Esophagus squamous epithelium (tissue), 4 donors: ENCODE measurements around the gene KIF2C.

Experiments
- POLR2A ChIP-seq, 4 donors: fragments of 450-650 bp; IDR thresholded peaks; one replicate each; pipeline ENCODE4 v1.6.1; 2017; ENCODE audit warnings: antibody characterized with exemption in 4 of 4, mild to moderate bottlenecking in 4 of 4, moderate library complexity in 3 of 4
- TF ChIP-seq, protein P1 (sequence below), 6 experiments: fragments of 450-650 bp in 4 of 6; fragments of 200-600 bp in 2 of 6; sonication (generic) in 2 of 6; IDR thresholded peaks; one replicate each; pipeline ENCODE4 v1.5.1; 2016 to 2019; ENCODE audit warnings: antibody characterized with exemption in 6 of 6, mild to moderate bottlenecking in 4 of 6, moderate library complexity in 4 of 6

DNA sequence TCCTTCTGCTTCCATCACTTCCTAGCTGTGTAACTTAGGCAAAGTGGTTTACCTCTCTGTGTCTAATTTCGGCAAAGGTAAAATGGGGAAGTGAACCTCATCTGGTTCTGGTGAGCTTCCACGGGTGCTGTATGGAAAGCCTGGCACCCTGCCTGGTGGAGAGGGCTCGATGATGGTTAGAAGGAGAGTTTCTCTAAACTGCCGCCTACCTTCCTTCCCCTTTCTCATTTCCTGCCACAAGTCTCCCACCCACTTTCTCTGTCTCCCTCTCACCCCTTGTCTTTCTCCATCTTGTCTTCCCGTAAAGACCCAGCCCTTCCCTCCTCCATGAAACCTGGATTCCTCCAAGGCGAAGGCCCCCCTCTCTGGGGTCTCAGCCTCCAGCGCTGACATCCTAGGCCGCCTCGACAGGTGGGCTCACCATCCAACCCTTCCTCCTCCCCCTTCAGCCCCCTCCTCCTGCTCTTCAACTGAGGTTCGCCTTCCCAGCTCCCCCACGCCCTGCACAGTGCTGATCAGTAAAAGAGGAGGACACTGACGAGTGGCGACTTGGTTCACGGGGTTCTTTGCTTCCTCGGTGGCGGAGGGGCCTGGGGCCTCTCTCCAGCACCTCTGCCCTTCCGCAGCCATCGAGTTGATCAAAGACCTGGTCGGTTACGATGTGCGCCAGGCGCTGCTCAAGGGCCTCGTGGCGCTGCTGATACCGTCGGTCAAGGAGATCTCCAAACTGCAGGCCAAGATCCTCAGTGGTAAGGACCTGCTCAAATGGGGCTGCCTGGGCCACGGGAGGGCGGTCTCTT lies 15.9 kb upstream of the KIF2C start:
- TF ChIP-seq, protein P1, sequence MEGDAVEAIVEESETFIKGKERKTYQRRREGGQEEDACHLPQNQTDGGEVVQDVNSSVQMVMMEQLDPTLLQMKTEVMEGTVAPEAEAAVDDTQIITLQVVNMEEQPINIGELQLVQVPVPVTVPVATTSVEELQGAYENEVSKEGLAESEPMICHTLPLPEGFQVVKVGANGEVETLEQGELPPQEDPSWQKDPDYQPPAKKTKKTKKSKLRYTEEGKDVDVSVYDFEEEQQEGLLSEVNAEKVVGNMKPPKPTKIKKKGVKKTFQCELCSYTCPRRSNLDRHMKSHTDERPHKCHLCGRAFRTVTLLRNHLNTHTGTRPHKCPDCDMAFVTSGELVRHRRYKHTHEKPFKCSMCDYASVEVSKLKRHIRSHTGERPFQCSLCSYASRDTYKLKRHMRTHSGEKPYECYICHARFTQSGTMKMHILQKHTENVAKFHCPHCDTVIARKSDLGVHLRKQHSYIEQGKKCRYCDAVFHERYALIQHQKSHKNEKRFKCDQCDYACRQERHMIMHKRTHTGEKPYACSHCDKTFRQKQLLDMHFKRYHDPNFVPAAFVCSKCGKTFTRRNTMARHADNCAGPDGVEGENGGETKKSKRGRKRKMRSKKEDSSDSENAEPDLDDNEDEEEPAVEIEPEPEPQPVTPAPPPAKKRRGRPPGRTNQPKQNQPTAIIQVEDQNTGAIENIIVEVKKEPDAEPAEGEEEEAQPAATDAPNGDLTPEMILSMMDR (IDR thresholded peaks at IDR 0.05): no peak
- no peak for TF ChIP-seq POLR2A (IDR thresholded peaks at IDR 0.05)
